ENCODE data around the gene PRKG1.

The PRKG1 gene

GRCh38 chr10:52266858-52267257 is 1192.6 kb downstream of the PRKG1 start:
- FAIRE-seq (no peak), DNase-seq (ENCODE audit: extremely low spot score, insufficient read length, low read depth) (no peak)

GRCh38 chr10:52268790-52269189 is 1194.5 kb downstream of the PRKG1 start:
- no peak for FAIRE-seq
- no peak for DNase-seq (ENCODE audit: extremely low spot score, insufficient read length, low read depth)

DNA sequence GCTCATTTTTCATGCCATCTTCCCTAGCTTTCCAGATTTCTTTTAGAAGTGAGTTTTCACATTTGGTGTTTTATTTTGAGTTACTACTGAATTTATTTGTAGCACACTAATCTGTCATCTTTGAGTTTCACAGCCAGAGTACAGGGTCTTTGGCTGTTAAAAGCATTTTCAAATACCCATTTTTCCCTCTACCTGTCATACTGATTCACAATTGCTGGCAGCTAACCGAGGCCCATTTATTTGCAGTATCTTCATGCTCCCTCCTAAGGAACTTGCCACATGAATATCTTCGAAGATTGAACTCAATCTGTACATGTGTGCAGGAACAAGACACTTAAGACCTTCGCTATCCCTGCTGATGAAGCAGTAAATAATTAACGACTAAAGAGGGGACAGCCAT is 1194.9 kb downstream of the PRKG1 start:
- DNase-seq (ENCODE audit: extremely low spot score, insufficient read length, low read depth) (no peak), FAIRE-seq (no peak)

DNA sequence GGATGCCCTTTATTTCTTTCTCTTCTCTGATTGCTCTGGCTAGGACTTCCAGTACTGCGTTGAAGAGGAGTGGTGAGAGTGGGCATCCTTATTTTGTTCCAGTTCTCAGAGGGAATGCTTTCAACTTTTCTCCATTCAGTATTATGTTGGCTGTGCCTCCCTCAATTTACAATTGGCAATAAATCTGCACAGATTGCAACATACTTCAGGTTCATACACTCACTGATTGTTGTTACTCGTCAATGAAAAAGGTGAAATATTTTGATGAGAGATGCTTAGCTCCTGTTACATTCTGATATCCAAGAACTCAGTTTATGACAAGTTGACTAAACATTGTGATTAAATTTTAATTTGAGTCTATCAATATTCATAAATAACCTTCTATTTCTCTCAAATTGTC is 1201.9 kb downstream of the PRKG1 start:
- DNase-seq (ENCODE audit: extremely low spot score, insufficient read length, low read depth) (no peak), FAIRE-seq (no peak)

- FAIRE-seq (no peak), DNase-seq (ENCODE audit: extremely low spot score, insufficient read length, low read depth) (no peak)
Observed at GRCh38 chr10:52276986-52277385, 1202.7 kb downstream of the PRKG1 start.

GRCh38 chr10:52279546-52279945 is 1205.3 kb downstream of the PRKG1 start:
- DNase-seq (ENCODE audit: extremely low spot score, insufficient read length, low read depth), result no peak
- no peak for FAIRE-seq

DNA sequence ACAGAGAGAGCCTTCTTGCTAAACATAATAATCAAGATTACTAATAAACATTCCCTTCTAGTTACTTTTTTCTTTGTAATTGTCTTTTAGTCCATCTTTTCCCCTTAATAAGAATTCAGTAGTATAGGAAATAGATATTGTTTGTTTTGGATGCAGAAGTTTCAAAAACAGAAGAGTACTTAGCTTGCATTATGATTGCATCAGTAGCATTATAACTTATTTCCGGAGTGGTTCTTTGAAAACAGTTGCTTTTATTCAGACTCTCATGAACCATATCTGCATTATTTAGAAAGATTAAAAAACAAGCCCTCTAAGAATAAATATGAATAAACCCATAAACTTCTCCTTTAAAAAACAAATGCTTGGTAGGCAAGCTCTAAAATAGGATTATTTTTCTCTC is 1205.8 kb downstream of the PRKG1 start:
- no peak for DNase-seq (ENCODE audit: extremely low spot score, insufficient read length, low read depth)
- no peak for FAIRE-seq

DNA sequence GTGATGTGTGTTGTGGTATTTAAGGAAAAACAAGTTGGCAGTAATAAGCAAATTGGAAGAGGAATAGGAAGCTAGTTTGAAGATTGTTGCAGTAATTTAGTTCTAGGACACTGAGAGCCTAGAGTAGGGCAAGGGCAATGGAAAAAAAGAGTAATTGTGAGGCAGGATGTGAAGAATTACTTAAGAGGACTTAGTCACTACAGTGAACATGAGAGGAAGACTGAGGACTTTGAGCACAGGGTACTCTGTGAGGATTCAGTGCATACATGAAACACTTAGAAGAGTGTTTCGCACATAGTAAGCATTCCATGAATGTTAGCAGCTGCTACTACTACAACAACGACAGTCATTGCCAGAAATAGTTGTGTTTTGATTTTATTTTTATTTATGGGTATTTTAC is 1208.9 kb downstream of the PRKG1 start:
- DNase-seq (ENCODE audit: extremely low spot score, insufficient read length, low read depth) (no peak), FAIRE-seq (no peak)

DNA sequence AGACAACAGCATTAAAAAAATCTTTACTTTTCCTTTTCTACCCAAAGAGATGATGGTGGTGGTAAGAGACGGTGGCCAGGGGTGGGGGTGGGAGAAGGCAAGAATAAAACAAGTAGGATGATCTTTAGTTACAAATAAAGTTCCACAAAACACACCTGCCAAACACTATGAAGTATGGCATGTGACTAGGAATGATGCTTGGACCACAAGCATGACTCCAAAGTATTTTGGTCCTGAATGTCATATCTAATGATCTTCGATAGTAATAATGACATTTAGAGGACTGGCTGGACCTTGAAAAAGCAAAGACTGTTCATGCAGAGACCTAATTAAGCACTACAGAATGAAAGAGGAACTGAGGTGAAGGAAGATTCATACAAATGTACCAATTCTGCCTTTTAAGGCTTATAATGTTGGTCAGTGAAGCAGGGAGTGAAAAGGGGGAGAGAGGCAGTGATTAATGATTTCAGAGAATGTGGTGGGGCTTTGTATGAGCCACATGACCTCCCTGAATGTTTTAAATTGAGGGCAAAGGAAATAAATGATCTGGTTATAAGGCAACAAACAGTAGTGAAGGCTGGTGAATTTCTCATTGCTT is 1210.2 kb downstream of the PRKG1 start:
- no peak for FAIRE-seq
- DNase-seq (ENCODE audit: extremely low spot score, insufficient read length, low read depth), result no peak

DNA sequence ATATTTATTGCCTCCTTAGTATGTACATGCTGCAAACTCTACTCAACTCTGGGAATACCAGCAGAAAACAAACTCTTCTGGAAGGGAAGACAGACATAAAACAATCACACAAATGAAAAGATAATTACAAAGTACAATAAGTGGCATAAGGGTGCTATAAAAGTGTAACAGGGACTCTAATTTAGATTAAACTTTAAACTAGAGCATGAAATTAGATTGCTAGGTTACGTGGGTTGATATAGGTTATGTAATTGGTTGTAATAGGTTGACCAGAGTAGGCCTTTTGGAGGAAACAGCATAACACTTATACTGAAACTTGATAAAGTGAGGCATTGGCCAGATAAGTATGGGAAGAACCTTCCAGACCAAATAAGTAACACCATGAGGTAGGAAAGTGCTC is 1213.6 kb downstream of the PRKG1 start:
- DNase-seq (ENCODE audit: extremely low spot score, insufficient read length, low read depth), result no peak
- no peak for FAIRE-seq

DNA sequence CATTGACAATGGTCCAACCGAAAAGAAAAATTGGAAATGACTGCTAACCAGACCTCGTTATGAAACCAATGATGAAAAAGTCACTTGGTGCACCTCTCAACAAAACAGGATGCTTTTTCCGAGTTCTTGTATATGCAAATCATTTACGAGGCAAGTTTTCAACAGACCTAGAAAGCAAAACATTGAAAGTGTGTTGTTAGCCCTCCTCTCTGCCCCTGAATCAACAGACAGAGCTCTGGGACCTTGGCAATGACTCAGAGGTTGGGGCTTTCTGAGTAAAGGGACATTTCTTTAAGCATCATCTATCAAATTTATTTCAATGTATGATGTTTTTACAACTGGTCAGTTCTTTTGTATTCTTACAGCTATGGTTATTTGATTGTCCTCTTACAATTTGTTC is 1223.5 kb downstream of the PRKG1 start:
- no peak for FAIRE-seq
- DNase-seq (ENCODE audit: extremely low spot score, insufficient read length, low read depth), result no peak

GRCh38 chr10:52300599-52301277 is 1226.5 kb downstream of the PRKG1 start:
- FAIRE-seq (no peak), DNase-seq (ENCODE audit: extremely low spot score, insufficient read length, low read depth) (no peak)

GRCh38 chr10:52308251-52309031 is 1234.2 kb downstream of the PRKG1 start:
- peak; percentile 33 for DNase-seq (ENCODE audit: extremely low spot score, insufficient read length, low read depth)
- FAIRE-seq, result peak; percentile 35

DNA sequence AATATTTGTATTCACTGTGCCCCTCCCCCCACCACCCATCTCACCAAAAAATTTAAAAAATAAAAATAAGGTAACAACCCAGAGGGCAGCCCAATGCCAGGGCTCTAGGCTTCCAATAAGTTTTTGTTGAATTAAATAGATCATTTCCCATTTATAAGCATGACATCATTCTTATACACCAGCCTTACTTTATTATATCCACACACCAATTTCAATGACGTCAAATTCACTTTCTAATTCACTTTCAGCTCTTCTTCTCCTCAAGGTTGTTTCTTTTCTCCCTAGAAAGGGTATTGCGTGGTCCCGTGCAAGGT is 1238.6 kb downstream of the PRKG1 start:
- FAIRE-seq, result no peak
- DNase-seq (ENCODE audit: extremely low spot score, insufficient read length, low read depth), result no peak

- FAIRE-seq (no peak), DNase-seq (ENCODE audit: extremely low spot score, insufficient read length, low read depth) (no peak)
Observed at GRCh38 chr10:52313256-52313932, 1239.1 kb downstream of the PRKG1 start.

- DNase-seq (ENCODE audit: extremely low spot score, insufficient read length, low read depth), result no peak
- FAIRE-seq, result no peak
Observed at GRCh38 chr10:52313933-52314821, 1239.9 kb downstream of the PRKG1 start, which contains the start of gene DKK1. TSS of gene DKK1 (plus strand) at chr10:52314281. CDS start at chr10:52314435, 154 bp downstream.

DNA sequence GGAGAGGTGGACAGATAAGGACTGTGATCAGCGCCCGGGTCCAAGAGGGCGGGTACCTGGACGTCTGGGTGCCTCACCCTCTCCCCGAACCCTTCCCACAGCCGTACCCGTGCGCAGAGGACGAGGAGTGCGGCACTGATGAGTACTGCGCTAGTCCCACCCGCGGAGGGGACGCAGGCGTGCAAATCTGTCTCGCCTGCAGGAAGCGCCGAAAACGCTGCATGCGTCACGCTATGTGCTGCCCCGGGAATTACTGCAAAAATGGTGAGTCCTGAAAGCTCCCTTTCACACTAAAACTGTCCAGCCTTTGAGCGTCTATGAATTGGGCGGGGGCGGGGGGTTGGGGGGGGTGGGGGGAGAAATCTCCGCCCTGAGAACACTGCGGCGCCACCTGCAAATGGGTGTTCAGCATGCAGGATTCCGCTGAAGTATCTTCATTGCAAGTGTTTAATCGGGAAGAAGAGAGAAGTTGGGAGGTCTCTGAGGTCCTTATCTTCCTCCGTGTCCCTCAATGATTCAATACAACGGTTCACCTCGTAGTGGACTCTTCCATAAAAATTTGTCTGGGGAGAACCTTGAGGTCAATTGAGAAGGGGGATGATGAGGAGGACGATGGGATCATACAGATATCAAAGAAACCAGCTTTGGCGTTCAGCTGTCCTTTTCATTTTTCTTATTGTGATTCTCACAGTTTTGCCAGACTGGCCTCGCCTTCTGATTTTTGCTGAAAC is 1240.7 kb downstream of the PRKG1 start:
- no peak for DNase-seq (ENCODE audit: extremely low spot score, insufficient read length, low read depth)
- FAIRE-seq, result no peak

- no peak for FAIRE-seq
Observed at GRCh38 chr10:52316001-52316400, 1241.7 kb downstream of the PRKG1 start.

GRCh38 chr10:52316500-52316899 is 1242.2 kb downstream of the PRKG1 start:
- DNase-seq (ENCODE audit: extremely low spot score, insufficient read length, low read depth), result no peak
- no peak for FAIRE-seq

More at GRCh38 chr10:52316001-52316400, 1241.7 kb downstream of the PRKG1 start:
- no peak for DNase-seq (ENCODE audit: extremely low spot score, insufficient read length, low read depth)

Measured in GM18507 (cell line).